Heart left ventricle (tissue), 13 donors: ENCODE measurements around the gene TCHP.
"Not testable (repeated sequence)": the region's sequence is repeated elsewhere in the genome, so short reads cannot be mapped to it uniquely, and the experiment has no call there.

ENCODE experiments used
- POLR2A ChIP-seq, 2 donors: fragments of 450-650 bp; IDR thresholded peaks; one replicate each; pipeline ENCODE4 v1.6.1; 2017; ENCODE audit warnings: antibody characterized with exemption in 2 of 2, mild to moderate bottlenecking in 2 of 2, moderate library complexity in 2 of 2
- TF ChIP-seq, protein P1 (sequence below), 12 donors: fragments of 200-600 bp; sonication (generic) in 4 of 12; IDR thresholded peaks; one replicate each; pipeline versions ENCODE4 v1.5.0 to v1.8.0; 2018 to 2022; ENCODE audit warnings: antibody characterized with exemption in 12 of 12, mild to moderate bottlenecking in 5 of 12
- donor health status: ischemic (EF 13 %, LVEDD 7.1; RV severe dilation, severe dysfunction).
- donor health status: DM: no; HTN: yes; CAD: no.
- donor health status: DM: no; HTN: no; CAD: no.
- donor health status: ischemic (EF 25% LVEDD 6.9; RV normal size, moderate dysfunction).
- donor health status: ischemic (EF 25% LVEDD 5.7; RV mildly dilated, moderate dysfunction).
- donor health status: ischemic (EF 35%, LVEDD 5.7; RV mildly dilated, moderate dysfunction).
- donor health status: nonischemic (EF 11% LVEDD 7.7; RV severe dilation, severe dysfunction).
- donor health status: DM: yes; HTN: yes; CAD: no.
- donor health status: PGD.
- donor health status: ischemic (EF 29% LVEDD 5.4; RV normal size, mild dysfunction).
- donor health status: nonischemic (EF 23%, LVEDD 6.1; RV moderate dilation, normal function).

DNA sequence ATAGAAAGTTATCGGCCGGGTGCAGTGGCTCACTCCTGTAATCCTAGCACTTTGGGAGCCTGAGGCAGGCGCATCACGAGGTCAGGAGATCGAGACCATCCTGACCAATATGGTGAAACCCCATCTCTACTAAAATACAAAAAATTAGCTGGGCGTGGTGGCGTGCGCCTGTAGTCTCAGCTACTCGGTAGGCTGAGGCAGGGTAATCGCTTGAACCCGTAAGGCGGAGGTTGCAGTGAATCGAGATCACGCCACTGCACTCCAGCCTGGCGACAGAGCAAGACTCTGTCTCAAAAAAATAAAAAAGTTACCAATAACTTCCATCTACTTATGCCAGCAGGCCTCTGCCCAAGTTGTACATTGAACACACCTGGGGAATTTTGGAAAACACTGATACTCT, 729 bp upstream of the TCHP start:
- TF ChIP-seq POLR2A (IDR thresholded peaks at IDR 0.05): not testable (repeated sequence)
- TF ChIP-seq, protein P1, sequence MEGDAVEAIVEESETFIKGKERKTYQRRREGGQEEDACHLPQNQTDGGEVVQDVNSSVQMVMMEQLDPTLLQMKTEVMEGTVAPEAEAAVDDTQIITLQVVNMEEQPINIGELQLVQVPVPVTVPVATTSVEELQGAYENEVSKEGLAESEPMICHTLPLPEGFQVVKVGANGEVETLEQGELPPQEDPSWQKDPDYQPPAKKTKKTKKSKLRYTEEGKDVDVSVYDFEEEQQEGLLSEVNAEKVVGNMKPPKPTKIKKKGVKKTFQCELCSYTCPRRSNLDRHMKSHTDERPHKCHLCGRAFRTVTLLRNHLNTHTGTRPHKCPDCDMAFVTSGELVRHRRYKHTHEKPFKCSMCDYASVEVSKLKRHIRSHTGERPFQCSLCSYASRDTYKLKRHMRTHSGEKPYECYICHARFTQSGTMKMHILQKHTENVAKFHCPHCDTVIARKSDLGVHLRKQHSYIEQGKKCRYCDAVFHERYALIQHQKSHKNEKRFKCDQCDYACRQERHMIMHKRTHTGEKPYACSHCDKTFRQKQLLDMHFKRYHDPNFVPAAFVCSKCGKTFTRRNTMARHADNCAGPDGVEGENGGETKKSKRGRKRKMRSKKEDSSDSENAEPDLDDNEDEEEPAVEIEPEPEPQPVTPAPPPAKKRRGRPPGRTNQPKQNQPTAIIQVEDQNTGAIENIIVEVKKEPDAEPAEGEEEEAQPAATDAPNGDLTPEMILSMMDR (IDR thresholded peaks at IDR 0.05): not testable (repeated sequence)
